Measurements from ENCODE around the gene SRSF6.

The SRSF6 gene

GRCh38 chr20:43438578-43439316, 18.9 kb upstream of the SRSF6 start:
- no peak for TF ChIP-seq CTCF (IDR thresholded peaks at IDR 0.05; ENCODE audit: low read depth, low read length, poor library complexity, severe bottlenecking)
- no peak for TF ChIP-seq EZH2phosphoT487 (IDR thresholded peaks at IDR 0.05; ENCODE audit: borderline replicate concordance, low read length)
- H3F3A ChIP-seq (ENCODE audit: control insufficient read depth, insufficient read depth): no peaks in the 10 kb centered on the region
- H3K27me3 ChIP-seq (ENCODE audit: control insufficient read depth, low read length): no peaks in the 10 kb centered on the region
- no peaks in the 10 kb centered on the region for H3K9me2 ChIP-seq (replicated peaks; ENCODE audit: control insufficient read depth, low read length)
- H3K4me1 ChIP-seq (ENCODE audit: control insufficient read depth, low read length): no peaks in the 10 kb centered on the region
- no peaks in the 10 kb centered on the region for H3K9me3 ChIP-seq (ENCODE audit: control insufficient read depth, insufficient read depth, low read length)
- no peaks in the 10 kb centered on the region for H3K79me2 ChIP-seq (ENCODE audit: control insufficient read depth, low read length)
- H3K36me3 ChIP-seq (ENCODE audit: control insufficient read depth, low read length): no peaks in the 10 kb centered on the region
- H3K4me3 ChIP-seq (ENCODE audit: low read length): no peak overlapping the region
- H4K20me1 ChIP-seq (ENCODE audit: control insufficient read depth, insufficient read depth, low read depth, low read length): no peaks in the 10 kb centered on the region
- no peak overlapping the region for H3K4me2 ChIP-seq (ENCODE audit: low read length)
- H3K27ac ChIP-seq (ENCODE audit: low read depth, low read length): no peak overlapping the region

GRCh38 chr20:43440531-43440930, 17.2 kb upstream of the SRSF6 start:
- no peak overlapping the region for H3K4me3 ChIP-seq (ENCODE audit: low read length)
- no peak for TF ChIP-seq CTCF (IDR thresholded peaks at IDR 0.05; ENCODE audit: low read depth, low read length, poor library complexity, severe bottlenecking)
- no peak for TF ChIP-seq EZH2phosphoT487 (IDR thresholded peaks at IDR 0.05; ENCODE audit: borderline replicate concordance, low read length)

GRCh38 chr20:43442282-43442880, 15.3 kb upstream of the SRSF6 start:
- H3K4me3 ChIP-seq (ENCODE audit: low read length): no peak overlapping the region
- no peaks in the 10 kb centered on the region for H4K20me1 ChIP-seq (ENCODE audit: control insufficient read depth, insufficient read depth, low read depth, low read length)
- no peak overlapping the region for H3K27ac ChIP-seq (ENCODE audit: low read depth, low read length)
- no peaks in the 10 kb centered on the region for H3K9me2 ChIP-seq (replicated peaks; ENCODE audit: control insufficient read depth, low read length)
- H3K4me2 ChIP-seq (ENCODE audit: low read length): no peak overlapping the region
- no peaks in the 10 kb centered on the region for H3K79me2 ChIP-seq (ENCODE audit: control insufficient read depth, low read length)
- no peaks in the 10 kb centered on the region for H3K4me1 ChIP-seq (ENCODE audit: control insufficient read depth, low read length)
- H3K9me3 ChIP-seq (ENCODE audit: control insufficient read depth, insufficient read depth, low read length): no peaks in the 10 kb centered on the region
- H3F3A ChIP-seq (ENCODE audit: control insufficient read depth, insufficient read depth): no peaks in the 10 kb centered on the region
- no peaks in the 10 kb centered on the region for H3K36me3 ChIP-seq (ENCODE audit: control insufficient read depth, low read length)
- no peaks in the 10 kb centered on the region for H3K27me3 ChIP-seq (ENCODE audit: control insufficient read depth, low read length)
- TF ChIP-seq EZH2phosphoT487 (IDR thresholded peaks at IDR 0.05; ENCODE audit: borderline replicate concordance, low read length) (no peak), CTCF (IDR thresholded peaks at IDR 0.05; ENCODE audit: low read depth, low read length, poor library complexity, severe bottlenecking) (no peak)

More at GRCh38 chr20:43440531-43440930, 17.2 kb upstream of the SRSF6 start:
- no peaks in the 10 kb centered on the region for H3K79me2 ChIP-seq (ENCODE audit: control insufficient read depth, low read length)
- H3K36me3 ChIP-seq (ENCODE audit: control insufficient read depth, low read length): no peaks in the 10 kb centered on the region
- H3F3A ChIP-seq (ENCODE audit: control insufficient read depth, insufficient read depth): no peaks in the 10 kb centered on the region
- no peaks in the 10 kb centered on the region for H3K27me3 ChIP-seq (ENCODE audit: control insufficient read depth, low read length)
- no peaks in the 10 kb centered on the region for H3K9me3 ChIP-seq (ENCODE audit: control insufficient read depth, insufficient read depth, low read length)
- H3K4me2 ChIP-seq (ENCODE audit: low read length): no peak overlapping the region
- H3K4me1 ChIP-seq (ENCODE audit: control insufficient read depth, low read length): no peaks in the 10 kb centered on the region
- H3K27ac ChIP-seq (ENCODE audit: low read depth, low read length): no peak overlapping the region
- H3K9me2 ChIP-seq (replicated peaks; ENCODE audit: control insufficient read depth, low read length): no peaks in the 10 kb centered on the region
- H4K20me1 ChIP-seq (ENCODE audit: control insufficient read depth, insufficient read depth, low read depth, low read length): no peaks in the 10 kb centered on the region

Data from DOHH2 (cell line).